ENCODE measurements around the gene IFNAR1.

DNA sequence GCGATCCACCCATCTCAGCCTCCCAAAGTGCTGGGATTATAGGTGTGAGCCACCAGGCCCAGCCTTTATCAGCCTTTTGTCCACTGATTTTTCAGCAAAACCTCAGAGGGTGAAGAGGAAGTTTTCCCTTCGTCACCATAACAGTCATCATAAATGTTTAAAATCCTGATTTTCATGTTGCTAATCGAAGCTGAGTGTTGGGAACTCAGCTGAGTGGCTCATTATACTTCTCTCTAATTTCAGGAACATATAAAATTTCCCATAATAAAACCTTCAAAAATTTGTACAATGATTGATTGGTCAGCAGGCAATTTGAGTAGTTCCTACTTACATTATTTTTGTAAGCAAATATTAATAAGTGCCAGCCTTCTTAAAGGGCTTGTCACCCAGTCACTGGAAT, 46.6 kb downstream of the IFNAR1 start:
- TF ChIP-seq CBX3 (IDR thresholded peaks at IDR 0.05; ENCODE audit: borderline replicate concordance in 1 of 2, low read length in 2 of 2) (no peak), NFE2 (IDR thresholded peaks at IDR 0.05; ENCODE audit: low read depth) (no peak), YY1 (IDR thresholded peaks at IDR 0.05; ENCODE audit: borderline replicate concordance in 1 of 3, control insufficient read depth in 1 of 3, extremely low read depth in 1 of 3, insufficient read depth in 3 of 3, insufficient read length in 1 of 3, insufficient replicate concordance in 2 of 3, low read depth in 1 of 3, low read length in 2 of 3) (no peak), BHLHE40 (IDR thresholded peaks at IDR 0.05; ENCODE audit: low read length) (no peak), ETV6 (IDR thresholded peaks at IDR 0.05; ENCODE audit: borderline replicate concordance in 1 of 2, low read depth in 2 of 2, low read length in 1 of 2) (no peak), ETV6 (CRISPR knock-in tag; IDR thresholded peaks at IDR 0.05; ENCODE audit: borderline replicate concordance) (no peak), PYGO2 (tag; IDR thresholded peaks at IDR 0.05) (no peak), RAD21 (CRISPR knock-in tag; conservative IDR thresholded peaks at IDR 0.05 in 1 of 2, IDR thresholded peaks at IDR 0.05 in 1 of 2) (no peak), HMGXB4 (CRISPR knock-in tag; IDR thresholded peaks at IDR 0.05) (no peak), LARP7 (IDR thresholded peaks at IDR 0.05) (no peak)
- TF ChIP-seq, protein P1, sequence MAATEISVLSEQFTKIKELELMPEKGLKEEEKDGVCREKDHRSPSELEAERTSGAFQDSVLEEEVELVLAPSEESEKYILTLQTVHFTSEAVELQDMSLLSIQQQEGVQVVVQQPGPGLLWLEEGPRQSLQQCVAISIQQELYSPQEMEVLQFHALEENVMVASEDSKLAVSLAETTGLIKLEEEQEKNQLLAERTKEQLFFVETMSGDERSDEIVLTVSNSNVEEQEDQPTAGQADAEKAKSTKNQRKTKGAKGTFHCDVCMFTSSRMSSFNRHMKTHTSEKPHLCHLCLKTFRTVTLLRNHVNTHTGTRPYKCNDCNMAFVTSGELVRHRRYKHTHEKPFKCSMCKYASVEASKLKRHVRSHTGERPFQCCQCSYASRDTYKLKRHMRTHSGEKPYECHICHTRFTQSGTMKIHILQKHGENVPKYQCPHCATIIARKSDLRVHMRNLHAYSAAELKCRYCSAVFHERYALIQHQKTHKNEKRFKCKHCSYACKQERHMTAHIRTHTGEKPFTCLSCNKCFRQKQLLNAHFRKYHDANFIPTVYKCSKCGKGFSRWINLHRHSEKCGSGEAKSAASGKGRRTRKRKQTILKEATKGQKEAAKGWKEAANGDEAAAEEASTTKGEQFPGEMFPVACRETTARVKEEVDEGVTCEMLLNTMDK (IDR thresholded peaks at IDR 0.05; ENCODE audit: borderline replicate concordance, insufficient read depth, low read depth, low read length, poor library complexity, severe bottlenecking), result no peak
- TF ChIP-seq, protein P2, sequence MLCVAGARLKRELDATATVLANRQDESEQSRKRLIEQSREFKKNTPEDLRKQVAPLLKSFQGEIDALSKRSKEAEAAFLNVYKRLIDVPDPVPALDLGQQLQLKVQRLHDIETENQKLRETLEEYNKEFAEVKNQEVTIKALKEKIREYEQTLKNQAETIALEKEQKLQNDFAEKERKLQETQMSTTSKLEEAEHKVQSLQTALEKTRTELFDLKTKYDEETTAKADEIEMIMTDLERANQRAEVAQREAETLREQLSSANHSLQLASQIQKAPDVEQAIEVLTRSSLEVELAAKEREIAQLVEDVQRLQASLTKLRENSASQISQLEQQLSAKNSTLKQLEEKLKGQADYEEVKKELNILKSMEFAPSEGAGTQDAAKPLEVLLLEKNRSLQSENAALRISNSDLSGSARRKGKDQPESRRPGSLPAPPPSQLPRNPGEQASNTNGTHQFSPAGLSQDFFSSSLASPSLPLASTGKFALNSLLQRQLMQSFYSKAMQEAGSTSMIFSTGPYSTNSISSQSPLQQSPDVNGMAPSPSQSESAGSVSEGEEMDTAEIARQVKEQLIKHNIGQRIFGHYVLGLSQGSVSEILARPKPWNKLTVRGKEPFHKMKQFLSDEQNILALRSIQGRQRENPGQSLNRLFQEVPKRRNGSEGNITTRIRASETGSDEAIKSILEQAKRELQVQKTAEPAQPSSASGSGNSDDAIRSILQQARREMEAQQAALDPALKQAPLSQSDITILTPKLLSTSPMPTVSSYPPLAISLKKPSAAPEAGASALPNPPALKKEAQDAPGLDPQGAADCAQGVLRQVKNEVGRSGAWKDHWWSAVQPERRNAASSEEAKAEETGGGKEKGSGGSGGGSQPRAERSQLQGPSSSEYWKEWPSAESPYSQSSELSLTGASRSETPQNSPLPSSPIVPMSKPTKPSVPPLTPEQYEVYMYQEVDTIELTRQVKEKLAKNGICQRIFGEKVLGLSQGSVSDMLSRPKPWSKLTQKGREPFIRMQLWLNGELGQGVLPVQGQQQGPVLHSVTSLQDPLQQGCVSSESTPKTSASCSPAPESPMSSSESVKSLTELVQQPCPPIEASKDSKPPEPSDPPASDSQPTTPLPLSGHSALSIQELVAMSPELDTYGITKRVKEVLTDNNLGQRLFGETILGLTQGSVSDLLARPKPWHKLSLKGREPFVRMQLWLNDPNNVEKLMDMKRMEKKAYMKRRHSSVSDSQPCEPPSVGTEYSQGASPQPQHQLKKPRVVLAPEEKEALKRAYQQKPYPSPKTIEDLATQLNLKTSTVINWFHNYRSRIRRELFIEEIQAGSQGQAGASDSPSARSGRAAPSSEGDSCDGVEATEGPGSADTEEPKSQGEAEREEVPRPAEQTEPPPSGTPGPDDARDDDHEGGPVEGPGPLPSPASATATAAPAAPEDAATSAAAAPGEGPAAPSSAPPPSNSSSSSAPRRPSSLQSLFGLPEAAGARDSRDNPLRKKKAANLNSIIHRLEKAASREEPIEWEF (CRISPR knock-in tag; IDR thresholded peaks at IDR 0.05), result no peak
- TF ChIP-seq, protein P3, sequence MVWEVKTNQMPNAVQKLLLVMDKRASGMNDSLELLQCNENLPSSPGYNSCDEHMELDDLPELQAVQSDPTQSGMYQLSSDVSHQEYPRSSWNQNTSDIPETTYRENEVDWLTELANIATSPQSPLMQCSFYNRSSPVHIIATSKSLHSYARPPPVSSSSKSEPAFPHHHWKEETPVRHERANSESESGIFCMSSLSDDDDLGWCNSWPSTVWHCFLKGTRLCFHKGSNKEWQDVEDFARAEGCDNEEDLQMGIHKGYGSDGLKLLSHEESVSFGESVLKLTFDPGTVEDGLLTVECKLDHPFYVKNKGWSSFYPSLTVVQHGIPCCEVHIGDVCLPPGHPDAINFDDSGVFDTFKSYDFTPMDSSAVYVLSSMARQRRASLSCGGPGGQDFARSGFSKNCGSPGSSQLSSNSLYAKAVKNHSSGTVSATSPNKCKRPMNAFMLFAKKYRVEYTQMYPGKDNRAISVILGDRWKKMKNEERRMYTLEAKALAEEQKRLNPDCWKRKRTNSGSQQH (CRISPR knock-in tag; IDR thresholded peaks at IDR 0.05), result no peak
